Measurements from ENCODE around the gene C1GALT1.

C1GALT1 gene

GRCh38 chr7:7254908-7255307 lies 72.6 kb downstream of the C1GALT1 start:
- peaks cover 32% of the 10 kb centered on the region for H3K4me1 Mint-ChIP-seq (ENCODE audit: low read depth)
- H3K4me3 Mint-ChIP-seq = no peak overlapping the region
- H3K27ac Mint-ChIP-seq = no peak overlapping the region
- H3K36me3 Mint-ChIP-seq (ENCODE audit: low read depth) = peaks cover 28% of the 10 kb centered on the region
- H3K27me3 Mint-ChIP-seq (ENCODE audit: low read depth) = no peaks in the 10 kb centered on the region
- no peaks in the 10 kb centered on the region for H3K9me3 Mint-ChIP-seq

DNA sequence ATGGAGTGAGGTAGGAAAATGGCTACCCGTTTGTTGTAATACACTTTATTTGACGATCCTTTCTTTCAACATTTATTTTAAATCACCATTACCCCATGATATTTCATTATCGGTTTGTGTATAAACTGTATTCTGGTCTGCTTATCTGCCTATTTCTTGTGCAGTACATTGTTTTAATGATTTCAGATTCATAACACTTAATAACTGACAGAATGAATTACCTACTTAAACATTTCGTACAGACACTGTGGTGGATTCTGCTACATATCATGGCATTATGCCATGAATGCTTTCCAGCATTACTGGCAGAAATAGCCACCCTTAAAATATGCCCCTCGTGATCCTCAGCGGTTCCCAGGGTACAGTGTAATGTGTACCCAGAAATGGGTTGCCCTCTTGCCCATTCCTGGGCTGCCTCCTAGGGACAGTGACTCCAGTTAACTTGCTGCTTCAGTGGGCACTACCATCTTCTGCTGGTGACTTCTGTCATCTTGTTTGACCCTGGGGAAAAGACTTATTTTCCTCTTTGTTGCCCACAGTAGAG lies 74.5 kb downstream of the C1GALT1 start:
- no peaks in the 10 kb centered on the region for H3K27me3 Mint-ChIP-seq (ENCODE audit: low read depth)
- no peak overlapping the region for H3K4me3 Mint-ChIP-seq
- peaks cover 37% of the 10 kb centered on the region for H3K4me1 Mint-ChIP-seq (ENCODE audit: low read depth)
- peaks cover 31% of the 10 kb centered on the region for H3K36me3 Mint-ChIP-seq (ENCODE audit: low read depth)
- H3K27ac Mint-ChIP-seq = no peak overlapping the region
- H3K9me3 Mint-ChIP-seq = peaks cover 12% of the 10 kb centered on the region

DNA sequence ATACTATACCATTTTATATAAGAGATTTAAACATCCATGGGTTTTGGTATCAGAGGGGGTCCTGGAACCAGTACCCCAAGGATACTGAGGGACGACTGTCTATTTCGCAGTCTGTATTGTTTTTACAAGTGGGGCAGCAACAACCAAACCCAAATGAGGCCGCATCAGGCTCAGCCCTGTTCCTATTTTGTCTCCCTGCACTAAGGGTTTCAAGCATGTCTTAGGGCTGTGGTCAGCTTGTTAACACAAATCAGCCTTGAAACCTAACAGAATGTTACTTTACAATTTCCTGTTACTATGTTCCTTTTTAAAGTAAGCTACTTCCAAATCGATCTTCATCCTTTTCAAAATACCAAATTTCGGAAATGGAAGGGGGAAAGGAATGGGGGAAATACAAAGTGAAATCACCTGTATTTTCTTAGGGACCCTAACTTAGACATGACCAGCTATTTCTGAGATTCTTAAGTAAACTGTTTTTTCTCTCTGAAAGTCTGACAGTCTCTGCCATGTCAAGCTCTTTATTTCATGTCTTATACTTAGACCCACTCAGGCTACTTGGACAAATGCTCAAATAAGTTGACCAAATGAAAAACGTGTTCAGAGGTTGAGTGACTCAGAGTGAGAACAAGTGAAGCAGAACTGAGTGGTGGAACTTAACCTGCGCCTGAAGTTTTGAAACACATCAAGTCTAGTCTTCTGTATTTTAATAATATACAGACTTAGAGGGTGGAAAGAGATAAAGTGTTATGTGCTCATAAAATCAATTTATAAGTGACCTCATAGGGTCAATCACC lies 75.8 kb downstream of the C1GALT1 start:
- peaks cover 21% of the 10 kb centered on the region for H3K9me3 Mint-ChIP-seq
- H3K36me3 Mint-ChIP-seq (ENCODE audit: low read depth) = peaks cover 31% of the 10 kb centered on the region
- H3K4me3 Mint-ChIP-seq = peak overlapping the region; percentile 73
- H3K4me1 Mint-ChIP-seq (ENCODE audit: low read depth) = peaks cover 41% of the 10 kb centered on the region
- H3K27ac Mint-ChIP-seq = peak overlapping the region; percentile 86
- H3K27me3 Mint-ChIP-seq (ENCODE audit: low read depth) = no peaks in the 10 kb centered on the region

GRCh38 chr7:7261863-7262262 lies 79.5 kb downstream of the C1GALT1 start:
- no peak overlapping the region for H3K27ac Mint-ChIP-seq
- peaks cover 21% of the 10 kb centered on the region for H3K9me3 Mint-ChIP-seq
- peaks cover 33% of the 10 kb centered on the region for H3K4me1 Mint-ChIP-seq (ENCODE audit: low read depth)
- peaks cover 21% of the 10 kb centered on the region for H3K36me3 Mint-ChIP-seq (ENCODE audit: low read depth)
- no peak overlapping the region for H3K4me3 Mint-ChIP-seq
- no peaks in the 10 kb centered on the region for H3K27me3 Mint-ChIP-seq (ENCODE audit: low read depth)

DNA sequence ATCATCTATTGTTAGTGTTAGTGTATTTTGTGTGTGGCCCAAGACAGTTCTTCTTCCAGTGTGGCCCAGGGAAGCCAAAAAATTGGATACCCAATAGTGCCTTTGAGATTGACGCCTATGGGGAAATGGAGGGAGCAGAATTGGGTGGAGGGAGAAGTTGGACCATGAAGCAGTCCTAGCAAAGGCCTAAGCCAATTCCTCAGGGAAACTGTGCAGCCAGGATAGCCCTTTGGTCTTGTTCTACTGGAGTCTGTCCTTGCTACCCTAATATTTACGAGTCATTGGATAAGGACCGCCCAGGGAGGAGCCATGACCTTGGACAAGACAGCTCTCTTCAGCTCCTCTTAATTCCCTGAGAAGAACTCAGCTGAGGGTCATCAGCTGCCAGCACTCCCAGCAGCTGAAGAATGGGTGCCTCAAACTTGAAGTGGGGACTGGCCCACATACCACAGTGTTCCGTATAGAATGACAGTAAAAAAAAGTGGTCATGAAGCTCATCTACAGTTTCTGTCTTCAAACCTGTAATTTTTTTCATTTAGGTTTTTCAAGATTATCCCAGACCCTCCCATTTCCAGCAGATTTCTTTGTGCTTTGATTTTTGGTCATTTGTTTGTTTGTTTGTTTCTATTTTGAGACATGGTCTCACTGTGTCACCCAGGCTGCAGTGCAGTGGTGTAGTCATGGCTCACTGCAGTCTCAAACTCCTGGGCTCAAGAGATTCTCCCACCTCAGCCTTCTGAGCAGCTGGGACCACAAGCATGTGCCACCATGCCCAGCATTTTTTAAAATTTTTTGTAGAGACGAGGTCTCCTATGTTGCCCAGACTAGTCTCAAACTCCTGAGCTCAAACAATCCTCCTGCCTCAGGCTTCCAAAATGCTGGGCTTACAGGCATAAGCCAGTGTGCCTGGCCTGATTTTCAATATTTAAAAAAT lies 81.2 kb downstream of the C1GALT1 start:
- H3K36me3 Mint-ChIP-seq (ENCODE audit: low read depth) = peaks cover 21% of the 10 kb centered on the region
- no peak overlapping the region for H3K4me3 Mint-ChIP-seq
- peaks cover 20% of the 10 kb centered on the region for H3K4me1 Mint-ChIP-seq (ENCODE audit: low read depth)
- no peaks in the 10 kb centered on the region for H3K27me3 Mint-ChIP-seq (ENCODE audit: low read depth)
- peaks cover 21% of the 10 kb centered on the region for H3K9me3 Mint-ChIP-seq
- no peak overlapping the region for H3K27ac Mint-ChIP-seq

GRCh38 chr7:7264306-7265040 lies 82.1 kb downstream of the C1GALT1 start:
- H3K36me3 Mint-ChIP-seq (ENCODE audit: low read depth) = peaks cover 19% of the 10 kb centered on the region
- no peak overlapping the region for H3K27ac Mint-ChIP-seq
- no peak overlapping the region for H3K4me3 Mint-ChIP-seq

GRCh38 chr7:7265081-7266075 lies 83.0 kb downstream of the C1GALT1 start:
- Mint-ChIP-seq H3K9me3 (peaks cover 18% of the 10 kb centered on the region), H3K27ac (no peak overlapping the region), H3K36me3 (ENCODE audit: low read depth) (peaks cover 11% of the 10 kb centered on the region), H3K27me3 (ENCODE audit: low read depth) (no peaks in the 10 kb centered on the region), H3K4me3 (no peak overlapping the region), H3K4me1 (ENCODE audit: low read depth) (peaks cover 6% of the 10 kb centered on the region)

More at GRCh38 chr7:7264306-7265040, 82.1 kb downstream of the C1GALT1 start:
- peaks cover 21% of the 10 kb centered on the region for H3K9me3 Mint-ChIP-seq
- H3K27me3 Mint-ChIP-seq (ENCODE audit: low read depth) = no peaks in the 10 kb centered on the region
- peaks cover 15% of the 10 kb centered on the region for H3K4me1 Mint-ChIP-seq (ENCODE audit: low read depth)

DNA sequence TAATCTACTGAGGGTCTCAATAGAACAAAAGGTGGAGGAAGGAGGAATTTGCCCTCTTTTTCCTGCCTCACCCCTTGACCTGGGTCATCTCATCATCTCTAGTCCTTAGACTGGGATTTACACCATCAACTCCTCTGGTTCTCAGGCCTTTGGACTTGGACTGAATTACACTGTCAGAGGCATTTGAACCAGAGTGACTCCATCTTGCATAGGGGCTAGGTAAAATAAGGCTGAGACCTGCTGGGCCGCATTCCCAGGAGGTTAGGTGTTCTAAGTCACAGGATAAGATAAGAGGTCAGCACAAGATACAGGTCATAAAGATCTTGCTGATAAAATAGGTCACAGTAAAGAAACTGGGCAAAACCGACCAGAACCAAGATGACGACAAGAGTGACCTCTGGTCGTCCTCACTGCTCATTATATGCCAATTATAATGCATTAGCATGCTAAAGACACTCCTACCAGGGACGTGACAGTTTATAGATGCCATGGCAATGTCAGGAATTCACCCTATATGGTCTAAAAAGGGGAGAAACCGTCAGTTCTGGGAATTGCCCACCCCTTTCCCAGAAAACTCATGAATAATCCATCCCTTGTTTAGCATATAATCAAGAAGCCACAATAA lies 84.0 kb downstream of the C1GALT1 start:
- no peak overlapping the region for H3K27ac Mint-ChIP-seq
- H3K4me1 Mint-ChIP-seq (ENCODE audit: low read depth) = peaks cover 3% of the 10 kb centered on the region
- peaks cover 5% of the 10 kb centered on the region for H3K36me3 Mint-ChIP-seq (ENCODE audit: low read depth)

DNA sequence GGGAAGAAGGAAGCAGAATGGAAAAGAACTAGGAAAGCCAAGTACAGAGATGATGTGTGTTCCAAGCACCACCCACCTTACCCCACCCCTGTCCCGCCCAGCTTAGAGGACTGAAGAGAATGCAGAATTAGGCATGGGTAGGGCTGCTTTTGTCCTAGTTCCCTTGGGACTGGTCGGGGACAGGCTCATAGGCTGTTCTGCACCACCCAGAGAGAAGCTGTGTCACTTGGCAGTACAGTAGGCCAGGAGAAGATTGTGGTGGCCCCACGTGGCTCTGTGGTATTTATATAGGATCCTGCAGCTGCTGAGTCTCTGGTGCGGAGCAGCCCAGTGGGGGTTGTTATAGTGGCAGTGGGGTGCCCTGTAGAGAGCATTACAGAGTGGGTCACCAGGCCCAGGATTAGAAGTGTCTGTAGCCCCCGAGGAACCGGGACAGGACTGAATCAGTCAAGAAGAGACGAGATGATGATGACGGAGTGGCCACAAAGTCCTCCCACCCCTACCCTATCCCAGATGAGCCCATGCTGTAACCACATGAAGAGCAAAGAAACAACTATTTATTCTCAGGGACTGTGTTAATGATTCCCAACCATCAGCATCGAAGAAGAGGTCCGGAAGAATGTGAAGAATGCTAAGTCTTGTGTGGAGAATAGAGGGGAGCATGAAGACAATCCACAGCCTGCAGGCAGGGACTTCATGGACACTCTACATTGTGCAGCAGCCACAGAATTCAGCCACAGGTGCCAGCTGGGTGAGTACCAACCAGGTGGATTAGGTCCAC lies 88.9 kb downstream of the C1GALT1 start:
- Mint-ChIP-seq H3K4me3 (no peak overlapping the region), H3K27ac (no peak overlapping the region), H3K36me3 (ENCODE audit: low read depth) (peaks cover 1% of the 10 kb centered on the region), H3K9me3 (no peaks in the 10 kb centered on the region), H3K4me1 (ENCODE audit: low read depth) (no peaks in the 10 kb centered on the region), H3K27me3 (ENCODE audit: low read depth) (peaks cover 4% of the 10 kb centered on the region)

More for the DNA sequence above, 84.0 kb downstream of the C1GALT1 start:
- Mint-ChIP-seq H3K27me3 (ENCODE audit: low read depth) (peaks cover 2% of the 10 kb centered on the region), H3K9me3 (peaks cover 11% of the 10 kb centered on the region), H3K4me3 (no peak overlapping the region)

- Mint-ChIP-seq H3K9me3 (no peaks in the 10 kb centered on the region), H3K27me3 (ENCODE audit: low read depth) (peaks cover 4% of the 10 kb centered on the region), H3K4me3 (no peak overlapping the region), H3K36me3 (ENCODE audit: low read depth) (peaks cover 1% of the 10 kb centered on the region), H3K27ac (no peak overlapping the region), H3K4me1 (ENCODE audit: low read depth) (peaks cover 1% of the 10 kb centered on the region)
Measured at GRCh38 chr7:7272294-7272693, 90.0 kb downstream of the C1GALT1 start.

GRCh38 chr7:7274782-7275181 lies 92.4 kb downstream of the C1GALT1 start:
- Mint-ChIP-seq H3K36me3 (ENCODE audit: low read depth) (peaks cover 1% of the 10 kb centered on the region), H3K4me1 (ENCODE audit: low read depth) (peaks cover 1% of the 10 kb centered on the region), H3K9me3 (no peaks in the 10 kb centered on the region), H3K27ac (no peak overlapping the region), H3K27me3 (ENCODE audit: low read depth) (peaks cover 4% of the 10 kb centered on the region), H3K4me3 (no peak overlapping the region)

DNA sequence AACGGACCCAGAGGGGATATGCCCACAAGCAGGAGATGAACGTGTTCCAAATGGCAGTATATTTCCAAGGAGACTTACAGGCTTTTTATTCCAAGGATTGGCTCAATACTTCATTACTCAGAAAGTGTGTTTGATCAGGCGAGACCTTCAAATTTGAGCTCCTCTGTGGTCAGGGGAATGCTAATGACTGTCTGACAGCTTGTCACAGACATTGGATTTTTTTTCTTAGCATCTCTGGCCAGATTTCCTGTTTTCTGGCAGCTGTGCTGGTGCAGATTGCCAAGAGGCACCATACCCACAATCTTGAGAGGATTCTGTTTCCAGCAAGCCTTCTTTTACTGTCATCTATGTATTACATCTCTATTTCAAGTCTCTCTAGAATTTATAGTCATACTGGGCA lies 93.8 kb downstream of the C1GALT1 start:
- Mint-ChIP-seq H3K4me3 (no peak overlapping the region), H3K27ac (no peak overlapping the region), H3K36me3 (ENCODE audit: low read depth) (peaks cover 3% of the 10 kb centered on the region), H3K9me3 (no peaks in the 10 kb centered on the region), H3K4me1 (ENCODE audit: low read depth) (peaks cover 1% of the 10 kb centered on the region), H3K27me3 (ENCODE audit: low read depth) (peaks cover 4% of the 10 kb centered on the region)

Data from T-helper 1 cell treated with Interleukin-12 subunit alpha and Interleukin-12 subunit beta and Interleukin-4 antibody, amounts not matched to agents 30 μg/mL and 1 μg/mL, for 36 hours (primary cell).